ENCODE results near the gene RASSF6.
A peak's percentile ranks its signal among the peaks of the same experiment; 100 is the strongest.
"Not testable (repeated sequence)": the region's sequence is repeated elsewhere in the genome, so short reads cannot be mapped to it uniquely, and the experiment has no call there.

RASSF6 gene

GRCh38 chr4:73620115-73620792, at the start of gene RASSF6:
RASSF6 (minus strand) TSS chr4:73620436; CDS start chr4:73611795, 8,641 bp downstream.
- DNase-seq (ENCODE audit: low read depth in 2 of 2): peak in 1 of 2 donors; percentile 5

- DNase-seq (ENCODE audit: low read depth in 2 of 2): no peak
Observed at GRCh38 chr4:73669410-73670183, 49.4 kb upstream of the RASSF6 start.

- DNase-seq (ENCODE audit: low read depth in 2 of 2): no peak
Observed at GRCh38 chr4:73668782-73669201, 48.6 kb upstream of the RASSF6 start.

GRCh38 chr4:73665924-73666323, 45.7 kb upstream of the RASSF6 start:
- DNase-seq (ENCODE audit: low read depth in 2 of 2): not testable (repeated sequence)

GRCh38 chr4:73664470-73664869, 44.2 kb upstream of the RASSF6 start:
- DNase-seq (ENCODE audit: low read depth in 2 of 2): no peak

- no peak for DNase-seq (ENCODE audit: low read depth in 2 of 2)
Observed at GRCh38 chr4:73663576-73663975, 43.3 kb upstream of the RASSF6 start.

- no peak for DNase-seq (ENCODE audit: low read depth in 2 of 2)
Observed at GRCh38 chr4:73662709-73663546, 42.7 kb upstream of the RASSF6 start.

GRCh38 chr4:73661646-73662119, 41.4 kb upstream of the RASSF6 start:
- DNase-seq (ENCODE audit: low read depth in 2 of 2): no peak

GRCh38 chr4:73660808-73661207, 40.6 kb upstream of the RASSF6 start:
- no peak for DNase-seq (ENCODE audit: low read depth in 2 of 2)

- no peak for DNase-seq (ENCODE audit: low read depth in 2 of 2)
Observed at GRCh38 chr4:73653695-73654106, 33.5 kb upstream of the RASSF6 start.

GRCh38 chr4:73650250-73650649, 30.0 kb upstream of the RASSF6 start:
- DNase-seq (ENCODE audit: low read depth in 2 of 2): no peak

- DNase-seq (ENCODE audit: low read depth in 2 of 2): no peak
Observed at GRCh38 chr4:73648478-73648877, 28.2 kb upstream of the RASSF6 start.

- no peak for DNase-seq (ENCODE audit: low read depth in 2 of 2)
Observed at GRCh38 chr4:73646117-73646516, 25.9 kb upstream of the RASSF6 start.

- DNase-seq (ENCODE audit: low read depth in 2 of 2): no peak
Observed at GRCh38 chr4:73631565-73632226, 11.5 kb upstream of the RASSF6 start.

- not testable (repeated sequence) for DNase-seq (ENCODE audit: low read depth in 2 of 2)
Observed at GRCh38 chr4:73628834-73629233, 8.6 kb upstream of the RASSF6 start.

- no peak for DNase-seq (ENCODE audit: low read depth in 2 of 2)
Observed at GRCh38 chr4:73621357-73621756, 1.1 kb upstream of the RASSF6 start.

- no peak for DNase-seq (ENCODE audit: low read depth in 2 of 2)
Observed at GRCh38 chr4:73619346-73619745, 890 bp downstream of the RASSF6 start.

- no peak for DNase-seq (ENCODE audit: low read depth in 2 of 2)
Observed at GRCh38 chr4:73617256-73617655, 3.0 kb downstream of the RASSF6 start.

GRCh38 chr4:73615613-73616012, 4.6 kb downstream of the RASSF6 start:
- no peak for DNase-seq (ENCODE audit: low read depth in 2 of 2)

GRCh38 chr4:73614311-73614867, 5.8 kb downstream of the RASSF6 start:
- no peak for DNase-seq (ENCODE audit: low read depth in 2 of 2)

- no peak for DNase-seq (ENCODE audit: low read depth in 2 of 2)
Observed at GRCh38 chr4:73613130-73613529, 7.1 kb downstream of the RASSF6 start.

Data from stimulated activated CD4-positive, alpha-beta T cell treated with anti-CD3 and anti-CD28 coated beads, Interleukin-1b, Interleukin-23, amount 100 ng/mL, for 4 hours (primary cell).